B cell (primary cell): ENCODE data around the gene PRKCZ.

Experiments used
- EZH2 ChIP-seq: IDR thresholded peaks from 2 replicates; pipeline ENCODE4 v1.6.1; 2012; ENCODE audit warnings: borderline replicate concordance, low read depth, mild to moderate bottlenecking, moderate library complexity, low read length; ENCODE audit not compliant: insufficient read depth, poor library complexity, severe bottlenecking
- TF ChIP-seq, protein P1 (sequence below): fragments of 200-600 bp; IDR thresholded peaks from one replicate; pipeline ENCODE4 v1.8.0; 2022; ENCODE audit warnings: antibody characterized with exemption, mild to moderate bottlenecking

DNA sequence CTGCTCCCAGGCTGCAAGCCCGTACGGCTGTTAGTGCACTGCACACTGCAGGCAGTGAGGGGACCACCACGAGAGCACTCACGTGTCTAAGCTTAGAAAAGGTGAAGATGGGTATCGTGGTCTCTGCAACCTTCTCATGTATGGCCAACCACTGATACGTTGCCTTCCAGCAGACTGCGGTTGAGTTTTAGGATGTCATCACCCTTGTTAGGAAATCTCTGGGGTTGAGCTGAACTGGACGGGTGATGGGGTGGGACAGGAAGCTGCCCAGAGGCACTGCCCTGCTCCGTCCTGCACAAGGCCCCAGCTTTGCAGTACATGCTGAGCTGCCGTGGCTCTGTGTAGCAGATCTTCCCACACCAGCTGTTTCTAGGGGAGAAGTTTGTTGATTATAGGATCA is 101.0 kb downstream of the PRKCZ start:
- no peak for TF ChIP-seq EZH2
- TF ChIP-seq, protein P1, sequence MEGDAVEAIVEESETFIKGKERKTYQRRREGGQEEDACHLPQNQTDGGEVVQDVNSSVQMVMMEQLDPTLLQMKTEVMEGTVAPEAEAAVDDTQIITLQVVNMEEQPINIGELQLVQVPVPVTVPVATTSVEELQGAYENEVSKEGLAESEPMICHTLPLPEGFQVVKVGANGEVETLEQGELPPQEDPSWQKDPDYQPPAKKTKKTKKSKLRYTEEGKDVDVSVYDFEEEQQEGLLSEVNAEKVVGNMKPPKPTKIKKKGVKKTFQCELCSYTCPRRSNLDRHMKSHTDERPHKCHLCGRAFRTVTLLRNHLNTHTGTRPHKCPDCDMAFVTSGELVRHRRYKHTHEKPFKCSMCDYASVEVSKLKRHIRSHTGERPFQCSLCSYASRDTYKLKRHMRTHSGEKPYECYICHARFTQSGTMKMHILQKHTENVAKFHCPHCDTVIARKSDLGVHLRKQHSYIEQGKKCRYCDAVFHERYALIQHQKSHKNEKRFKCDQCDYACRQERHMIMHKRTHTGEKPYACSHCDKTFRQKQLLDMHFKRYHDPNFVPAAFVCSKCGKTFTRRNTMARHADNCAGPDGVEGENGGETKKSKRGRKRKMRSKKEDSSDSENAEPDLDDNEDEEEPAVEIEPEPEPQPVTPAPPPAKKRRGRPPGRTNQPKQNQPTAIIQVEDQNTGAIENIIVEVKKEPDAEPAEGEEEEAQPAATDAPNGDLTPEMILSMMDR, result no peak
